CD4-positive, alpha-beta T cell (primary cell): ENCODE results near the gene TTLL11. TPM values are rescaled to one million over a fixed set of nuclear protein-coding genes. Genes with fewer than 3 reads are reported as not detected.
"Not testable (repeated sequence)": the region's sequence is repeated elsewhere in the genome, so short reads cannot be mapped to it uniquely, and the experiment has no call there.

Experiments
- ATAC-seq: fragments of 200-7000 bp; cut with Tn5 transposase; one replicate; pipeline ENCODE4 v1.10.0; 2022; ENCODE audit warnings: mild to moderate bottlenecking; ENCODE audit not compliant: poor library complexity
- CTCF ChIA-PET: fragments of 350-600 bp; sonication (Branson Sonifier 250); formaldehyde crosslinking; loops from one replicate; lab custom pipeline; 2021; ENCODE audit warnings: antibody characterized with exemption, inconsistent platforms; lab: Charles Lee
- POLR2A ChIA-PET: fragments of 350-600 bp; sonication (Branson Sonifier 250); formaldehyde crosslinking; loops from one replicate; lab custom pipeline; 2021; ENCODE audit warnings: antibody characterized with exemption, inconsistent platforms; lab: Charles Lee
- DNase-seq, 14 experiments: peaks; one replicate each; pipeline ENCODE4 v3.0.0-alpha.2; 2013 to 2020; ENCODE audit warnings: mixed read lengths in 2 of 14
- H3K27ac ChIP-seq, 2 donors: one replicate each; pipeline versions ENCODE4 v1.5.1 to v1.7.0; 2013; ENCODE audit warnings: low read length in 2 of 2, low read depth in 1 of 2, mild to moderate bottlenecking in 1 of 2
- H3K27me3 ChIP-seq, 2 experiments: 1 replicate in 1 of 2; 2 replicates in 1 of 2; pipeline versions ENCODE4 v1.6.1 to v1.7.0; 2013; ENCODE audit warnings: low read length in 2 of 2, control low read depth in 1 of 2, mild to moderate bottlenecking in 1 of 2, moderate library complexity in 1 of 2; ENCODE audit not compliant: insufficient read depth in 2 of 2, control insufficient read depth in 1 of 2
- H3K36me3 ChIP-seq: one replicate; pipeline ENCODE4 v1.6.1; 2013; ENCODE audit warnings: low read length, control low read depth; ENCODE audit not compliant: insufficient read depth
- H3K4me1 ChIP-seq: one replicate; pipeline ENCODE4 v1.6.1; 2013; ENCODE audit warnings: low read length, control low read depth; ENCODE audit not compliant: insufficient read depth
- H3K4me3 ChIP-seq: one replicate; pipeline ENCODE4 v1.5.1; 2013; ENCODE audit warnings: mild to moderate bottlenecking, low read length, moderate library complexity
- H3K9me3 ChIP-seq, 2 experiments: 1 replicate in 1 of 2; 2 replicates in 1 of 2; pipeline versions ENCODE4 v1.6.1 to v1.7.0; 2013; ENCODE audit warnings: low read length in 2 of 2, mild to moderate bottlenecking in 2 of 2, control low read depth in 1 of 2, moderate library complexity in 1 of 2; ENCODE audit not compliant: control insufficient read depth in 1 of 2, insufficient read depth in 1 of 2
- H3K27ac Mint-ChIP-seq: one replicate; pipeline ENCODE4 v1.8.0; 2020; ENCODE audit warnings: mixed read lengths
- H3K27me3 Mint-ChIP-seq: one replicate; pipeline ENCODE4 v1.8.0; 2021; ENCODE audit warnings: mixed read lengths
- H3K36me3 Mint-ChIP-seq: one replicate; pipeline ENCODE4 v1.8.0; 2021; ENCODE audit warnings: low read depth, mixed read lengths
- H3K4me1 Mint-ChIP-seq: one replicate; pipeline ENCODE4 v1.8.0; 2021; ENCODE audit warnings: low read depth, mixed read lengths
- H3K4me3 Mint-ChIP-seq: one replicate; pipeline ENCODE4 v1.8.0; 2020; ENCODE audit warnings: mild to moderate bottlenecking, mixed read lengths
- H3K9me3 Mint-ChIP-seq: one replicate; pipeline ENCODE4 v1.8.0; 2020; ENCODE audit warnings: mixed read lengths
- CTCF ChIP-seq: fragments of 200-600 bp; IDR thresholded peaks from one replicate; pipeline ENCODE4 v1.8.0; 2022; ENCODE audit warnings: antibody characterized with exemption, mild to moderate bottlenecking
- intact Hi-C, 2 experiments: fragments of 100-400 bp; cut with DNase I in 1 of 2; cut with micrococcal nuclease in 1 of 2; formaldehyde crosslinking; loops; one replicate each; pipeline versions ENCODE4 v1.15.1 to v1.9.0; 2023 to 2025; cut with DNase I, micrococcal nuclease
- total RNA-seq, 174 experiments: library from RNA in 2 of 174; stranded (reverse) in 2 of 174; gene quantifications; one replicate each; pipeline ENCODE4 v1.2.3 and lab custom pipeline; 2021 to 2026

The TTLL11 gene
- total RNA-seq, 2 experiments from 2014 or later = 1.6 to 2.3 TPM

GRCh38 chr9:122075135-122076030 is 17.7 kb downstream of the TTLL11 start:
- no peak overlapping the region for H3K27ac Mint-ChIP-seq
- no peaks in the 10 kb centered on the region for H3K27me3 ChIP-seq
- ATAC-seq = no peak
- DNase-seq = no peak
- POLR2A ChIA-PET = no interaction called here
- H3K4me1 ChIP-seq = no peaks in the 10 kb centered on the region
- no peak for TF ChIP-seq CTCF
- intact Hi-C loops = no loop called here
- H3K9me3 Mint-ChIP-seq = peaks cover 8% of the 10 kb centered on the region
- no peaks in the 10 kb centered on the region for H3K36me3 ChIP-seq
- H3K9me3 ChIP-seq = peaks cover 0 to 7% of the 10 kb centered on the region in 2 experiments
- no peaks in the 10 kb centered on the region for H3K4me1 Mint-ChIP-seq
- peaks cover 22% of the 10 kb centered on the region for H3K36me3 Mint-ChIP-seq
- H3K4me3 ChIP-seq = no peak overlapping the region
- CTCF ChIA-PET = interaction anchor here (1.5 kb wide), 1 partner anchor 24 kb away, joined by 5 read pairs; no protein-coding TSS in a partner anchor
- H3K4me3 Mint-ChIP-seq = no peak overlapping the region
- no peaks in the 10 kb centered on the region for H3K27me3 Mint-ChIP-seq
- no peak overlapping the region for H3K27ac ChIP-seq

- Mint-ChIP-seq H3K4me1 (no peaks in the 10 kb centered on the region), H3K36me3 (peaks cover 4% of the 10 kb centered on the region), H3K4me3 (no peak overlapping the region), H3K9me3 (no peaks in the 10 kb centered on the region), H3K27ac (no peak overlapping the region), H3K27me3 (no peaks in the 10 kb centered on the region)
- H3K36me3 ChIP-seq = no peaks in the 10 kb centered on the region
- ATAC-seq (no peak), DNase-seq (no peak)
- H3K4me1 ChIP-seq = no peaks in the 10 kb centered on the region
- intact Hi-C loops = no loop called here
- TF ChIP-seq CTCF = no peak
- ChIA-PET POLR2A (interaction anchor here (0.6 kb wide), 1 partner anchor 392 kb away, joined by 4 read pairs; no protein-coding TSS in a partner anchor), CTCF (no interaction called here)
- H3K27me3 ChIP-seq = no peaks in the 10 kb centered on the region
- H3K9me3 ChIP-seq = no peaks in the 10 kb centered on the region
- H3K27ac ChIP-seq = no peak overlapping the region
- no peak overlapping the region for H3K4me3 ChIP-seq
Observed at GRCh38 chr9:122071715-122072114, 21.4 kb downstream of the TTLL11 start.

GRCh38 chr9:122070728-122071515 is 22.2 kb downstream of the TTLL11 start:
- POLR2A ChIA-PET = no interaction called here
- ATAC-seq = no peak
- Mint-ChIP-seq H3K9me3 (no peaks in the 10 kb centered on the region), H3K27me3 (no peaks in the 10 kb centered on the region), H3K4me3 (no peak overlapping the region), H3K36me3 (no peaks in the 10 kb centered on the region), H3K4me1 (no peaks in the 10 kb centered on the region), H3K27ac (no peak overlapping the region)
- intact Hi-C loops = no loop called here
- TF ChIP-seq CTCF = no peak
- Histone ChIP-seq H3K4me3 (no peak overlapping the region), H3K36me3 (no peaks in the 10 kb centered on the region), H3K9me3 (no peaks in the 10 kb centered on the region), H3K27ac (no peak overlapping the region), H3K4me1 (no peaks in the 10 kb centered on the region), H3K27me3 (no peaks in the 10 kb centered on the region)
- CTCF ChIA-PET = no interaction called here
- DNase-seq = no peak

GRCh38 chr9:122066680-122067079 is 26.4 kb downstream of the TTLL11 start:
- CTCF ChIA-PET, ATAC-seq, H3K4me1 Mint-ChIP-seq: not testable (repeated sequence)

More at GRCh38 chr9:122066680-122067079, 26.4 kb downstream of the TTLL11 start:
- H3K27ac Mint-ChIP-seq, H3K27me3 ChIP-seq, H3K4me1 ChIP-seq, intact Hi-C loops, POLR2A ChIA-PET, H3K4me3 Mint-ChIP-seq, H3K27me3 Mint-ChIP-seq, H3K4me3 ChIP-seq, H3K27ac ChIP-seq, DNase-seq, H3K36me3 ChIP-seq, H3K9me3 Mint-ChIP-seq, H3K9me3 ChIP-seq, H3K36me3 Mint-ChIP-seq: not testable (repeated sequence)
